ENCODE data around the gene NFYC. TPM values are rescaled to one million over a fixed set of nuclear protein-coding genes. Genes with fewer than 3 reads are reported as not detected.

Gene NFYC
- total RNA-seq, 1 donor from 2014 or later, result 49.7 TPM

- TF ChIP-seq, protein P1, sequence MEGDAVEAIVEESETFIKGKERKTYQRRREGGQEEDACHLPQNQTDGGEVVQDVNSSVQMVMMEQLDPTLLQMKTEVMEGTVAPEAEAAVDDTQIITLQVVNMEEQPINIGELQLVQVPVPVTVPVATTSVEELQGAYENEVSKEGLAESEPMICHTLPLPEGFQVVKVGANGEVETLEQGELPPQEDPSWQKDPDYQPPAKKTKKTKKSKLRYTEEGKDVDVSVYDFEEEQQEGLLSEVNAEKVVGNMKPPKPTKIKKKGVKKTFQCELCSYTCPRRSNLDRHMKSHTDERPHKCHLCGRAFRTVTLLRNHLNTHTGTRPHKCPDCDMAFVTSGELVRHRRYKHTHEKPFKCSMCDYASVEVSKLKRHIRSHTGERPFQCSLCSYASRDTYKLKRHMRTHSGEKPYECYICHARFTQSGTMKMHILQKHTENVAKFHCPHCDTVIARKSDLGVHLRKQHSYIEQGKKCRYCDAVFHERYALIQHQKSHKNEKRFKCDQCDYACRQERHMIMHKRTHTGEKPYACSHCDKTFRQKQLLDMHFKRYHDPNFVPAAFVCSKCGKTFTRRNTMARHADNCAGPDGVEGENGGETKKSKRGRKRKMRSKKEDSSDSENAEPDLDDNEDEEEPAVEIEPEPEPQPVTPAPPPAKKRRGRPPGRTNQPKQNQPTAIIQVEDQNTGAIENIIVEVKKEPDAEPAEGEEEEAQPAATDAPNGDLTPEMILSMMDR (IDR thresholded peaks at IDR 0.05; ENCODE audit: unreplicated experiment), result no peak
- Mint-ChIP-seq H3K4me3 (ENCODE audit: unreplicated experiment) (peak overlapping the region; percentile 85), H3K27me3 (ENCODE audit: unreplicated experiment) (peaks cover 9% of the 10 kb centered on the region), H3K4me1 (ENCODE audit: unreplicated experiment) (peaks cover 4% of the 10 kb centered on the region), H3K36me3 (ENCODE audit: low read depth, unreplicated experiment) (no peaks in the 10 kb centered on the region), H3K27ac (ENCODE audit: unreplicated experiment) (no peak overlapping the region), H3K9me3 (ENCODE audit: unreplicated experiment) (no peaks in the 10 kb centered on the region)
- DNase-seq (ENCODE audit: low spot score), result no peak
These were observed 26.7 kb upstream of the NFYC start for GRCh38 chr1:40664791-40665190.

GRCh38 chr1:40665335-40666171 is 26.0 kb upstream of the NFYC start, which contains the start of gene RIMS3:
Gene RIMS3 (minus strand): TSS chr1:40665682. CDS start chr1:40641925, 23,757 bp downstream.
- no peak within 1 kb of the TSS for H3K27ac Mint-ChIP-seq (ENCODE audit: unreplicated experiment)
- H3K36me3 Mint-ChIP-seq (ENCODE audit: low read depth, unreplicated experiment), result no peaks in the 10 kb centered on the region
- TF ChIP-seq, protein P1 (IDR thresholded peaks at IDR 0.05; ENCODE audit: unreplicated experiment), result no peak
- DNase-seq (ENCODE audit: low spot score), result peak; percentile 86
- no peaks in the 10 kb centered on the region for H3K9me3 Mint-ChIP-seq (ENCODE audit: unreplicated experiment)
- peaks cover 9% of the 10 kb centered on the region for H3K27me3 Mint-ChIP-seq (ENCODE audit: unreplicated experiment)
- H3K4me3 Mint-ChIP-seq (ENCODE audit: unreplicated experiment), result peak within 1 kb of the TSS; percentile 89
- peaks cover 4% of the 10 kb centered on the region for H3K4me1 Mint-ChIP-seq (ENCODE audit: unreplicated experiment)

DNA sequence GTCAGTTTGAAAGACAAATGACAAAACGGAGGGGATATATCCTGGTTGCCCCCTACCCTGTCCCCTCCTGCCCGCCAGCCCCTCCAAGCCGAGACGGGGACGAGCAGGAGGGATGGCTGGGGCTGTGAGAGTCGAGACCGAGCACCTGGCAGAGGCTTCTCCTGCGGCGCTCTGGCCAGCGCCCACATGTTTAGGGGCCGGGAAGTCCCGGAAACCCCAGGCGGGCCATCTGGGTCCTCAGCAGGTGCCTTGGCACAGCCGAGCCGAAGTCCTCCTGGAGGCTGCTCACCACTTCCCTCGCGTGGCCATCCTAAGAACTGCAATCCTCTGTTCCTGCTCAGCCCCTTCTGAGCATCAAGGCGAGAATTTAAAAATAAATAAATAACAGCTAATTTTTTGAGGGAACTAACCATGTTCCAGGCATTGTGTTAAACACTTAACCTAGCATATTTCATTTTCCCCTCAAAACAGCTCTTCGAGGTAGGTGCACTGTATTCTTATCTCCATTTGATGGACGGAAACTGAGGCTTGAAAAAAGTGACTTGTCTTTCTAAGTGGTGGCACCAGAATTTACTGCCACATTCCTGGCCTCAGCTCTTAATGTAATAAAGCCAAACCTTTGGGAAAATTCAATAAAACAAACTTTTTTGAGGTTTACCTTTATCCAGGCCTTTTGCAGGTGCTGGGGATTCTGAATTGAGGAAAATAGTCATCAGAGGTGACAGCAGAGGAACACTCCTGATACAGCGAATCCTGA is 22.6 kb upstream of the NFYC start:
- Mint-ChIP-seq H3K9me3 (ENCODE audit: unreplicated experiment) (no peaks in the 10 kb centered on the region), H3K4me1 (ENCODE audit: unreplicated experiment) (peaks cover 10% of the 10 kb centered on the region), H3K27me3 (ENCODE audit: unreplicated experiment) (peaks cover 6% of the 10 kb centered on the region), H3K27ac (ENCODE audit: unreplicated experiment) (no peak overlapping the region), H3K36me3 (ENCODE audit: low read depth, unreplicated experiment) (no peaks in the 10 kb centered on the region), H3K4me3 (ENCODE audit: unreplicated experiment) (no peak overlapping the region)
- peak; percentile 87 for DNase-seq (ENCODE audit: low spot score)
- TF ChIP-seq, protein P1 (IDR thresholded peaks at IDR 0.05; ENCODE audit: unreplicated experiment), result peak; percentile 91

DNA sequence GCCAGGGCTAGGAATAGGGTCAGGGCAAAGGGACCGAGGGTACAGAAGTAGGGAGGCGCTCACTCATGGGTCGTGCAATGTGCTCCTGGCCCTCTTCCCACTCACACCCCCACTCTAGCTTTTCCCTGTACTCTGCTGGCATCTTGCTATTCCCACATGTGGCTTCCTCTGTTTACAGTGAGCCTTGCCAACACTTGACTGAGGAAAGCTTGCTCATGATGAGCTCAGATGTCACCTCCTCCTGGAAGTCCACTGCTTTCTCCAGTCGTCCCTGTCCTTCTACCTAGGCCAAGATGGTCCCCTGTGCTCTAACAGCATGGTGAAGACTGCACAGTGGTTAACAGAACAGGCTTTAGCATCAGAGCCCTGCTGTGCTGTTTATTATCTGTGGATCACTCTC is 18.1 kb upstream of the NFYC start:
- H3K27me3 Mint-ChIP-seq (ENCODE audit: unreplicated experiment), result peaks cover 10% of the 10 kb centered on the region

More for the DNA sequence above, 18.1 kb upstream of the NFYC start:
- Mint-ChIP-seq H3K27ac (ENCODE audit: unreplicated experiment) (no peak overlapping the region), H3K4me1 (ENCODE audit: unreplicated experiment) (peaks cover 15% of the 10 kb centered on the region), H3K9me3 (ENCODE audit: unreplicated experiment) (no peaks in the 10 kb centered on the region), H3K36me3 (ENCODE audit: low read depth, unreplicated experiment) (no peaks in the 10 kb centered on the region), H3K4me3 (ENCODE audit: unreplicated experiment) (no peak overlapping the region)
- DNase-seq (ENCODE audit: low spot score), result no peak
- TF ChIP-seq, protein P1 (IDR thresholded peaks at IDR 0.05; ENCODE audit: unreplicated experiment), result no peak

All from endothelial cell (in vitro differentiated cells).